Smooth muscle cell (in vitro differentiated cells): ENCODE data around the gene G0S2. TPM values are rescaled to one million over a fixed set of nuclear protein-coding genes. Genes with fewer than 3 reads are reported as not detected.

Experiments
- DNase-seq: peaks from one replicate; lab custom pipeline; 2025; ENCODE audit not compliant: unreplicated experiment; lab: John Stamatoyannopoulos, UW
- H2AFZ ChIP-seq: fragments of 200-600 bp; sonication (generic); 2 replicates; pipeline ENCODE4 v1.6.0; 2016; ENCODE audit warnings: antibody characterized with exemption, low read depth, mild to moderate bottlenecking
- H3F3A ChIP-seq: fragments of 200-600 bp; sonication (generic); 2 replicates; pipeline ENCODE4 v1.6.0; 2017; ENCODE audit warnings: antibody characterized with exemption, low read depth
- H3K27ac ChIP-seq: fragments of 200-600 bp; sonication (generic); 2 replicates; pipeline ENCODE4 v1.5.1; 2016; ENCODE audit warnings: low read depth, mild to moderate bottlenecking
- H3K27me3 ChIP-seq: fragments of 200-600 bp; sonication (generic); 2 replicates; pipeline ENCODE4 v1.6.1; 2016; ENCODE audit warnings: low read depth, mild to moderate bottlenecking
- H3K36me3 ChIP-seq: fragments of 200-600 bp; sonication (generic); 2 replicates; pipeline ENCODE4 v1.5.1; 2016; ENCODE audit warnings: low read depth
- H3K4me1 ChIP-seq: fragments of 200-600 bp; sonication (generic); 2 replicates; pipeline ENCODE4 v1.5.1; 2016; ENCODE audit warnings: low read depth
- H3K4me2 ChIP-seq: fragments of 200-600 bp; sonication (generic); 2 replicates; pipeline ENCODE4 v1.6.0; 2016; ENCODE audit warnings: mild to moderate bottlenecking
- H3K4me3 ChIP-seq: fragments of 200-600 bp; sonication (generic); 2 replicates; pipeline ENCODE4 v1.5.1; 2016; ENCODE audit warnings: mild to moderate bottlenecking
- H3K79me2 ChIP-seq: fragments of 200-600 bp; sonication (generic); 2 replicates; pipeline ENCODE4 v1.6.0; 2016; ENCODE audit warnings: low read depth, mild to moderate bottlenecking
- H3K9ac ChIP-seq: fragments of 200-600 bp; sonication (generic); 2 replicates; pipeline ENCODE4 v1.6.0; 2016; ENCODE audit warnings: low read depth
- H3K9me3 ChIP-seq: fragments of 200-600 bp; sonication (generic); replicated peaks from 2 replicates; pipeline ENCODE4 v1.5.1; 2016; ENCODE audit warnings: low read depth
- H4K20me1 ChIP-seq: fragments of 200-600 bp; sonication (generic); 2 replicates; pipeline ENCODE4 v1.6.0; 2016; ENCODE audit warnings: low read depth
- WGBS: methylation state at CpG from one replicate; pipeline ENCODE4 v1.1.7; 2016; ENCODE audit warnings: low lambda C conversion rate; 5-methylcytosine and 5-hydroxymethylcytosine counted together
- polyA plus RNA-seq: library from polyadenylated mRNA; unstranded; fragments of >200 nt; fragmentation: Nextera tagmentation; extraction: Ambion mirVana; gene quantifications from 2 replicates; pipeline ENCODE4 v1.2.1, GENCODE V29; 2016
- total RNA-seq: library from RNA; depleted of rRNA; stranded (reverse); fragments of >200 nt; gene quantifications from 2 replicates; pipeline ENCODE4 v1.2.3, GENCODE V29; 2014
- TF ChIP-seq, protein P1 (sequence below): fragments of 200-600 bp; sonication (generic); IDR thresholded peaks from 2 replicates; pipeline ENCODE4 v1.5.1; 2017; ENCODE audit warnings: borderline replicate concordance, mild to moderate bottlenecking, antibody characterized with exemption; ENCODE audit not compliant: insufficient read depth, poor library complexity, severe bottlenecking

G0S2 gene
- total and polyA plus RNA-seq, 2 experiments from 2014 or later: 5.7 to 7.6 TPM

DNA sequence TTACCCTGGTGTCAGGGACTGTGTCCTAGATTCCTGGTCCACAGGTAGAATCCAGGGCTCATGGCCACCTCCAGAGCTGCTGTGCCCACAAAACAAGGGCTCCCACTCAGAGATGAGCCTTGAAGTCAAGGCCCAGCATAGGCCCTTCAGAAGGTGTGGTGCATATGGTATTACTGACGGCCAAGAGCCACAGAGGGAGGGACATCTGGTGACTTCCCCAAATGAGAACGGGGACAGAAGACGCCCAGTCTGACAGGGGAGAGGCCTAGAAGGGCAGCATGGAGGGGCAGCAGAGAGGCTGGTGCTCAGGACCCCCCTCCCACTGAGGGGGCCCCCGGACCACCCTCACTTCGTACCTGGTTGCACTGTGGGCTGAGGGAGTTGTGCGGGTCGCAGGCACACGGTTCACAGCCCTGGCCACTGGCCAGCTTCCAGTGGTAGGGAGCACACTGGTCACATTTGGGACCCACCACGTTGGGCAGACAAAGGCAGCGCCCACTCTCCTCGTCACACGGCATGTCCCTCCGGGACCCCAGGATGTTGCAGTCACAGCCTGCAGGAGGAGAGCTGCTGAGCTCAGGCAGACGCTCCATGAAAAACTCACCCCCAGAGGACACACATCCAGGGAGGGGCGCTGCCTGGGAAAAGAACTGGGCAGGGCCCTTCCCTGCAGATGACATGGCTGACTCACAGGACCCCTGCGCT is 48.0 kb upstream of the G0S2 start:
- H3K79me2 ChIP-seq: no peaks in the 10 kb centered on the region

DNA sequence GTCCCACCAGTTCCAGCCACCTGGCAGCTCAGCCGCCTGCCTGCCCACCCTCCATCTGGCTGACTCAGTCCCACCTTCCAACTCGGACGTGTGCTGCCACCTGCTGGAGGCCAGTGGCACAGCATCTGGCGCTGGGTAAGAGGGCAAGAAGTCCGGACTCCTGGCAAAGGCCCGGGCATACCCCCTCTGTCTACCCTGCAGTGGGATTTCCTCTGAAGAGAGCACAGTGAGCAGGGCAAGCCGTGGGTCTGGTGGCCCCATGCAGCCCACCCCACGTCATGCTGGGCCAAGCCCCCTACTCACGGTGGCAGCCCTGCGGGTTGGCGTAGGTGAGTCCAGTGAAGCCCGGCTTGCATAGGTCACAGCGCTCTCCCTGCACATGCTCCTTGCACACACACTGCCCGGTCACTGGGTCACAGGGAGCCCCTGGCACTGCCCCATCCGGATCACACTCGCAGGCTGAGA is 47.4 kb upstream of the G0S2 start:
- peaks cover 3% of the 10 kb centered on the region for H4K20me1 ChIP-seq
- WGBS: 45% methylated on average over 16 of the region's 16 CpGs
- H3K4me3 ChIP-seq: no peak overlapping the region
- H3K27ac ChIP-seq: no peak overlapping the region
- no peaks in the 10 kb centered on the region for H3K27me3 ChIP-seq
- H3K4me1 ChIP-seq: no peaks in the 10 kb centered on the region
- no peaks in the 10 kb centered on the region for H3F3A ChIP-seq
- no peaks in the 10 kb centered on the region for H3K36me3 ChIP-seq
- no peaks in the 10 kb centered on the region for H3K9me3 ChIP-seq
- DNase-seq: peak; percentile 50
- no peak overlapping the region for H3K4me2 ChIP-seq
- TF ChIP-seq, protein P1, sequence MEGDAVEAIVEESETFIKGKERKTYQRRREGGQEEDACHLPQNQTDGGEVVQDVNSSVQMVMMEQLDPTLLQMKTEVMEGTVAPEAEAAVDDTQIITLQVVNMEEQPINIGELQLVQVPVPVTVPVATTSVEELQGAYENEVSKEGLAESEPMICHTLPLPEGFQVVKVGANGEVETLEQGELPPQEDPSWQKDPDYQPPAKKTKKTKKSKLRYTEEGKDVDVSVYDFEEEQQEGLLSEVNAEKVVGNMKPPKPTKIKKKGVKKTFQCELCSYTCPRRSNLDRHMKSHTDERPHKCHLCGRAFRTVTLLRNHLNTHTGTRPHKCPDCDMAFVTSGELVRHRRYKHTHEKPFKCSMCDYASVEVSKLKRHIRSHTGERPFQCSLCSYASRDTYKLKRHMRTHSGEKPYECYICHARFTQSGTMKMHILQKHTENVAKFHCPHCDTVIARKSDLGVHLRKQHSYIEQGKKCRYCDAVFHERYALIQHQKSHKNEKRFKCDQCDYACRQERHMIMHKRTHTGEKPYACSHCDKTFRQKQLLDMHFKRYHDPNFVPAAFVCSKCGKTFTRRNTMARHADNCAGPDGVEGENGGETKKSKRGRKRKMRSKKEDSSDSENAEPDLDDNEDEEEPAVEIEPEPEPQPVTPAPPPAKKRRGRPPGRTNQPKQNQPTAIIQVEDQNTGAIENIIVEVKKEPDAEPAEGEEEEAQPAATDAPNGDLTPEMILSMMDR: peak; percentile 94
- H3K9ac ChIP-seq: no peak overlapping the region
- no peaks in the 10 kb centered on the region for H3K79me2 ChIP-seq
- H2AFZ ChIP-seq: no peak overlapping the region

More for the DNA sequence above, 48.0 kb upstream of the G0S2 start:
- Histone ChIP-seq H3K36me3 (no peaks in the 10 kb centered on the region), H3K27ac (no peak overlapping the region), H3K4me2 (no peak overlapping the region), H3F3A (no peaks in the 10 kb centered on the region), H2AFZ (no peak overlapping the region), H3K27me3 (no peaks in the 10 kb centered on the region), H3K9ac (no peak overlapping the region), H3K4me3 (no peak overlapping the region), H4K20me1 (peaks cover 3% of the 10 kb centered on the region), H3K4me1 (no peaks in the 10 kb centered on the region), H3K9me3 (no peaks in the 10 kb centered on the region)
- no peak for DNase-seq
- TF ChIP-seq, protein P1: no peak
- 80% methylated on average over 16 of the region's 16 CpGs for WGBS

DNA sequence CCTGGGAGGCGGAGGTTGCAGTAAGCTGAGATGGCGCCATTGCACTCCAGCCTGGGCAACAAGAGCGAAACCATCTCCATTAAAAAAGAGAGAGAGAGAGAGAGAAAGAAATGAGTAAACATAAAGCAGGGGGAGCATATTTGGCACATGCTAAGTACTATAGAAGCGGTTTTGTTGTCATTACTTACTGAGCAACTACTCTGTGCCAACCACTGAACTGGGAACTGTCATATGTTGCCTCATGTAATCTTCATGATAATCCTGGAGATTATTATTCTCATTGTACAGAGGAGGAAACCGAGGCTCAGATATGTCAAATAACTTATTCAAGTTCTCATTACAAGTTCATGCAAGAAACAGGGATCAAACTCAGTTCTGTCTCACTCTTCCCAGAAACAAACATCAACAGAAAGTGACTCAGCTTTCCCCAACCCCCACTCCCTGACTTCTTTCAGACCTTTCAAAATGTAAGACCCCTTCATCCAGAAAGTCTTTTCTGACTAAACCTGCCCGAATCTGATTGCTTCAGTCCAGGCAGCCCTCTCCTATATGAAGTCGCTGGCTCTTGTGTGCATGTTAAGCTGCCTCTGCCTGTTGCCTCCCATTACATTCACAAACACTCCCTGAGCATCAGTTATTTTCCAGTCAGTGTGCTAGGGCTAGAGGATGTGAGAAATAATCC is 46.5 kb upstream of the G0S2 start:
- Histone ChIP-seq H3K27me3 (no peaks in the 10 kb centered on the region), H3K4me1 (no peaks in the 10 kb centered on the region), H4K20me1 (peaks cover 3% of the 10 kb centered on the region), H3K36me3 (no peaks in the 10 kb centered on the region), H3K4me2 (no peak overlapping the region), H3K27ac (no peak overlapping the region), H3F3A (no peaks in the 10 kb centered on the region), H3K9me3 (no peaks in the 10 kb centered on the region), H3K79me2 (no peaks in the 10 kb centered on the region), H2AFZ (no peak overlapping the region), H3K9ac (no peak overlapping the region), H3K4me3 (no peak overlapping the region)
- WGBS: 77% methylated on average over 7 of the region's 7 CpGs
- no peak for DNase-seq
- TF ChIP-seq, protein P1: no peak
